ENCODE data around the gene HEATR5A. TPM values are rescaled to one million over a fixed set of nuclear protein-coding genes. Genes with fewer than 3 reads are reported as not detected.
A peak's percentile ranks its signal among the peaks of the same experiment; 100 is the strongest.

The HEATR5A gene
- total and polyA plus RNA-seq, 10 of the 15 experiments (the other 5 are each of a cell fraction or from before 2014, with no cell fraction given): 5.1 to 37.1 (median 13.8) TPM

GRCh38 chr14:31261859-31262731, 158.3 kb downstream of the HEATR5A start (continued):
- TF ChIP-seq PKNOX1 (IDR thresholded peaks at IDR 0.05): peak; percentile 93
- no peak for TF ChIP-seq POLR2AphosphoS5 (IDR thresholded peaks at IDR 0.05; ENCODE audit: low read length)
- no peak for TF ChIP-seq ZSCAN29 (IDR thresholded peaks at IDR 0.05)

- ChIA-PET CTCF (interaction anchor here (1.0 to 1.2 kb wide), 2 partner anchors 13 to 32 kb away, joined by 3 read pairs; no protein-coding TSS in a partner anchor), SMC1A (ENCODE audit: uncharacterized antibody, unreplicated experiment) (interaction anchor here (1.1 to 1.2 kb wide), 2 partner anchors 29 to 188 kb away, joined by 3 read pairs; no protein-coding TSS in a partner anchor), RAD21 (ENCODE audit: unreplicated experiment) (interaction anchor here (0.7 to 2.2 kb wide), 4 partner anchors 27 to 65 kb away, joined by 4 to 6 read pairs (median 5); no protein-coding TSS in a partner anchor), POLR2A (interaction anchor here (1.0 kb wide), 1 partner anchor 54 kb away, joined by 3 read pairs; the partner anchor contains the start of gene HECTD1)
- Histone ChIP-seq H3K9me3 (replicated peaks; ENCODE audit: control insufficient read depth, insufficient read depth, low read length) (no peaks in the 10 kb centered on the region), H3K4me3 (no peak overlapping the region), H3K9ac (ENCODE audit: control insufficient read depth, insufficient read depth, low read length) (no peak overlapping the region), H2AFZ (ENCODE audit: control insufficient read depth, low read depth, low read length) (peak overlapping the region; percentile 57), H3K79me2 (ENCODE audit: control insufficient read depth, insufficient read depth, low read length) (no peaks in the 10 kb centered on the region), H3K27ac (ENCODE audit: control insufficient read depth, insufficient read depth) (peak overlapping the region; percentile 8; the same call in 1 of the 2 replicates), H3K4me1 (ENCODE audit: control insufficient read depth, insufficient read depth, low read length) (peaks cover 19% of the 10 kb centered on the region), H3K27me3 (replicated peaks in 1 of 2; ENCODE audit: control insufficient read depth in 2 of 2, insufficient read depth in 2 of 2, low read length in 1 of 2) (no peaks in the 10 kb centered on the region), H4K20me1 (ENCODE audit: control insufficient read depth, insufficient read depth) (no peaks in the 10 kb centered on the region), H3K36me3 (ENCODE audit: control insufficient read depth in 2 of 2, insufficient read depth in 2 of 2, low read length in 1 of 2) (no peaks in the 10 kb centered on the region), H3K4me2 (ENCODE audit: control insufficient read depth, insufficient read depth) (peak overlapping the region; percentile 41; the same call in 1 of the 2 replicates)
- no peak for DNase-seq (ENCODE audit: low read depth, low spot score)
- intact Hi-C loops (cut with micrococcal nuclease; ENCODE audit: unreplicated experiment): no loop called here
- 73% methylated on average over 3 of the region's 3 CpGs for WGBS (ENCODE audit: insufficient coverage, insufficient replicate concordance, low lambda C conversion rate, missing lambda C conversion rate)
- in situ Hi-C loops (cut with MboI): no loop called here
- BruUV-seq (replicated peaks): no TSS peak
- ATAC-seq: no peak
- FAIRE-seq: no peak
- no peak for TF ChIP-seq E2F8 (IDR thresholded peaks at IDR 0.05; ENCODE audit: low read depth, partially characterized antibody)
- no peak for TF ChIP-seq TBL1XR1 (IDR thresholded peaks at IDR 0.05; ENCODE audit: low read depth, low read length)
- no peak for TF ChIP-seq EZH2 (IDR thresholded peaks at IDR 0.05; ENCODE audit: borderline replicate concordance, control insufficient read depth, low read depth, low read length)
- no peak for TF ChIP-seq ATF3 (IDR thresholded peaks at IDR 0.05; ENCODE audit: borderline replicate concordance, extremely low read depth, low read depth, low read length)
- no peak for TF ChIP-seq CHD2 (IDR thresholded peaks at IDR 0.05; ENCODE audit: borderline replicate concordance, low read depth, low read length)
- TF ChIP-seq POU2F2 (IDR thresholded peaks at IDR 0.05; ENCODE audit: borderline replicate concordance, low read depth, low read length): no peak
- no peak for TF ChIP-seq SKIL (IDR thresholded peaks at IDR 0.05; ENCODE audit: low read depth, poor library complexity, severe bottlenecking)
- no peak for TF ChIP-seq IRF4 (IDR thresholded peaks at IDR 0.05; ENCODE audit: low read depth, low read length)
- no peak for TF ChIP-seq TCF3 (IDR thresholded peaks at IDR 0.05; ENCODE audit: borderline replicate concordance, insufficient read depth, low read depth, low read length)
- TF ChIP-seq ZNF217 (IDR thresholded peaks at IDR 0.05): no peak
- no peak for TF ChIP-seq EGR1 (IDR thresholded peaks at IDR 0.05; ENCODE audit: borderline replicate concordance in 1 of 2, low read depth in 2 of 2, low read length in 2 of 2)
- no peak for TF ChIP-seq CHD4 (IDR thresholded peaks at IDR 0.05)
Measured at GRCh38 chr14:31261523-31261858, 158.9 kb downstream of the HEATR5A start.
